ENCODE measurements around the gene PSAT1. TPM values are rescaled to one million over a fixed set of nuclear protein-coding genes. Genes with fewer than 3 reads are reported as not detected.

PSAT1 gene
- total RNA-seq, 1 experiment from 2014 or later: 71.8 TPM

DNA sequence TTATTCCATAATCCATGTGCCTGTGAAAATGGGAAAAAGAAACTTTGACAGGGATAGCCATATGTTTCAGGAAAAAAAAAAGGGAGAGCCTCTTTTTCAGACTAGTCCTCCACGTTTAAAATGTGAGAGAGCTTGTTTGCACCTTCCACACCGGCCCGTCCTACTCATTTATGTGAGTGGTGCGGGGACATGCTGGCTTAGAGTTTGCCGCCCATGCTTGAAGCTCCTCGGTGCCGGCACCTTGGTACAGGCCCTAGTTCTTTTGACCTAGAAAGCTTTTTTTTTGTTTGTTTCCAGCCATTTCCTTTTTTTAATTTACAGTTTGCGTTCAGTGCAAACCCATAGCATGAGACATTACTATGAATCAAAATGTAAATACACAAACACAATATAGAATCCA is 27.8 kb downstream of the PSAT1 start:
- no peak for TF ChIP-seq TCF7L2 (IDR thresholded peaks at IDR 0.05; ENCODE audit: low read depth, low read length)
- TF ChIP-seq, protein P1, sequence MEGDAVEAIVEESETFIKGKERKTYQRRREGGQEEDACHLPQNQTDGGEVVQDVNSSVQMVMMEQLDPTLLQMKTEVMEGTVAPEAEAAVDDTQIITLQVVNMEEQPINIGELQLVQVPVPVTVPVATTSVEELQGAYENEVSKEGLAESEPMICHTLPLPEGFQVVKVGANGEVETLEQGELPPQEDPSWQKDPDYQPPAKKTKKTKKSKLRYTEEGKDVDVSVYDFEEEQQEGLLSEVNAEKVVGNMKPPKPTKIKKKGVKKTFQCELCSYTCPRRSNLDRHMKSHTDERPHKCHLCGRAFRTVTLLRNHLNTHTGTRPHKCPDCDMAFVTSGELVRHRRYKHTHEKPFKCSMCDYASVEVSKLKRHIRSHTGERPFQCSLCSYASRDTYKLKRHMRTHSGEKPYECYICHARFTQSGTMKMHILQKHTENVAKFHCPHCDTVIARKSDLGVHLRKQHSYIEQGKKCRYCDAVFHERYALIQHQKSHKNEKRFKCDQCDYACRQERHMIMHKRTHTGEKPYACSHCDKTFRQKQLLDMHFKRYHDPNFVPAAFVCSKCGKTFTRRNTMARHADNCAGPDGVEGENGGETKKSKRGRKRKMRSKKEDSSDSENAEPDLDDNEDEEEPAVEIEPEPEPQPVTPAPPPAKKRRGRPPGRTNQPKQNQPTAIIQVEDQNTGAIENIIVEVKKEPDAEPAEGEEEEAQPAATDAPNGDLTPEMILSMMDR (IDR thresholded peaks at IDR 0.05): no peak
- TF ChIP-seq, protein P2, sequence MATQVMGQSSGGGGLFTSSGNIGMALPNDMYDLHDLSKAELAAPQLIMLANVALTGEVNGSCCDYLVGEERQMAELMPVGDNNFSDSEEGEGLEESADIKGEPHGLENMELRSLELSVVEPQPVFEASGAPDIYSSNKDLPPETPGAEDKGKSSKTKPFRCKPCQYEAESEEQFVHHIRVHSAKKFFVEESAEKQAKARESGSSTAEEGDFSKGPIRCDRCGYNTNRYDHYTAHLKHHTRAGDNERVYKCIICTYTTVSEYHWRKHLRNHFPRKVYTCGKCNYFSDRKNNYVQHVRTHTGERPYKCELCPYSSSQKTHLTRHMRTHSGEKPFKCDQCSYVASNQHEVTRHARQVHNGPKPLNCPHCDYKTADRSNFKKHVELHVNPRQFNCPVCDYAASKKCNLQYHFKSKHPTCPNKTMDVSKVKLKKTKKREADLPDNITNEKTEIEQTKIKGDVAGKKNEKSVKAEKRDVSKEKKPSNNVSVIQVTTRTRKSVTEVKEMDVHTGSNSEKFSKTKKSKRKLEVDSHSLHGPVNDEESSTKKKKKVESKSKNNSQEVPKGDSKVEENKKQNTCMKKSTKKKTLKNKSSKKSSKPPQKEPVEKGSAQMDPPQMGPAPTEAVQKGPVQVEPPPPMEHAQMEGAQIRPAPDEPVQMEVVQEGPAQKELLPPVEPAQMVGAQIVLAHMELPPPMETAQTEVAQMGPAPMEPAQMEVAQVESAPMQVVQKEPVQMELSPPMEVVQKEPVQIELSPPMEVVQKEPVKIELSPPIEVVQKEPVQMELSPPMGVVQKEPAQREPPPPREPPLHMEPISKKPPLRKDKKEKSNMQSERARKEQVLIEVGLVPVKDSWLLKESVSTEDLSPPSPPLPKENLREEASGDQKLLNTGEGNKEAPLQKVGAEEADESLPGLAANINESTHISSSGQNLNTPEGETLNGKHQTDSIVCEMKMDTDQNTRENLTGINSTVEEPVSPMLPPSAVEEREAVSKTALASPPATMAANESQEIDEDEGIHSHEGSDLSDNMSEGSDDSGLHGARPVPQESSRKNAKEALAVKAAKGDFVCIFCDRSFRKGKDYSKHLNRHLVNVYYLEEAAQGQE (IDR thresholded peaks at IDR 0.05; ENCODE audit: insufficient read depth in 1 of 2, low read depth in 2 of 2, low read length in 1 of 2): no peak
- TF ChIP-seq SIN3A (IDR thresholded peaks at IDR 0.05; ENCODE audit: borderline replicate concordance, insufficient read depth, low read depth, low read length): no peak
- TF ChIP-seq POLR2AphosphoS5 (IDR thresholded peaks at IDR 0.05; ENCODE audit: low read depth, low read length): no peak
- Histone ChIP-seq H3K4me3 (ENCODE audit: low read depth in 2 of 2, low read length in 2 of 2) (no peak overlapping the region), H3K27ac (ENCODE audit: low read length) (no peak overlapping the region), H3K9me3 (ENCODE audit: control insufficient read depth, insufficient read depth, low read depth, low read length) (no peaks in the 10 kb centered on the region), H3K4me1 (ENCODE audit: control insufficient read depth, insufficient read depth, low read length) (no peaks in the 10 kb centered on the region), H3K36me3 (ENCODE audit: control insufficient read depth, insufficient read depth, low read length) (peaks cover 6% of the 10 kb centered on the region), H3K27me3 (ENCODE audit: control insufficient read depth, insufficient read depth, low read length) (no peaks in the 10 kb centered on the region)
- DNase-seq (ENCODE audit: low read depth, low spot score) (no peak), ATAC-seq (no peak)
- in situ Hi-C loops (cut with HindIII; ENCODE audit: low pct_unique_long_range_greater_than_20kb, low sequenced_read_pairs): no loop called here
- intact Hi-C loops (cut with micrococcal nuclease; ENCODE audit: unreplicated experiment): no loop called here
- BruUV-seq (replicated peaks): no TSS peak
- CTCF ChIA-PET: no interaction called here
- POLR2A ChIA-PET: no interaction called here

DNA sequence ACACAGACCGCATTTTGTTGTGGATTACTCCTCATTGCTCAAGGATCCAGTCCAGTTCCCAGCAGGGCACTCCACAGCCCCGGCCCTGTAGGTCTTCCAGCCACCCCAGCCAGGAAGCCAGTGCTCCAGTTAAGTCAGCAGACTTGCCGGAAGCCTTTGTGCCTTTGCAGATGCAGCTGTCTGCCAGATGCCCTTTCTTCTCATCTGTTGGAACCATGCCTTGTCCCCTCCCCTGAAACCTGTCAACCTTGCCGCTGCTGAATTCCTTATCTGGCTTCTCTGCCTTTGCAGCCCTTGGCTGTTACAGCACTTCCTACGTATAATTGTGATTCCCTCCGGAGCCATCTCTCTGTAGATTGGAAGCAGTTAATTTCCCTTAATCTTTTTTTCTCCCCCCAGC is 28.4 kb downstream of the PSAT1 start:
- POLR2A ChIA-PET: no interaction called here
- in situ Hi-C loops (cut with HindIII; ENCODE audit: low pct_unique_long_range_greater_than_20kb, low sequenced_read_pairs): no loop called here
- H3K27ac ChIP-seq (ENCODE audit: low read length): no peak overlapping the region

More for the DNA sequence above, 28.4 kb downstream of the PSAT1 start:
- DNase-seq (ENCODE audit: low read depth, low spot score) (no peak), ATAC-seq (no peak)
- intact Hi-C loops (cut with micrococcal nuclease; ENCODE audit: unreplicated experiment): no loop called here
- H3K4me1 ChIP-seq (ENCODE audit: control insufficient read depth, insufficient read depth, low read length): no peaks in the 10 kb centered on the region
- CTCF ChIA-PET: no interaction called here
- TF ChIP-seq, protein P2 (IDR thresholded peaks at IDR 0.05; ENCODE audit: insufficient read depth in 1 of 2, low read depth in 2 of 2, low read length in 1 of 2): no peak
- TF ChIP-seq, protein P1 (IDR thresholded peaks at IDR 0.05): no peak
- TF ChIP-seq SIN3A (IDR thresholded peaks at IDR 0.05; ENCODE audit: borderline replicate concordance, insufficient read depth, low read depth, low read length): no peak
- no peak for TF ChIP-seq TCF7L2 (IDR thresholded peaks at IDR 0.05; ENCODE audit: low read depth, low read length)
- no peak for TF ChIP-seq POLR2AphosphoS5 (IDR thresholded peaks at IDR 0.05; ENCODE audit: low read depth, low read length)
- no peak overlapping the region for H3K4me3 ChIP-seq (ENCODE audit: low read depth in 2 of 2, low read length in 2 of 2)
- no peaks in the 10 kb centered on the region for H3K9me3 ChIP-seq (ENCODE audit: control insufficient read depth, insufficient read depth, low read depth, low read length)
- H3K36me3 ChIP-seq (ENCODE audit: control insufficient read depth, insufficient read depth, low read length): peaks cover 6% of the 10 kb centered on the region
- no peaks in the 10 kb centered on the region for H3K27me3 ChIP-seq (ENCODE audit: control insufficient read depth, insufficient read depth, low read length)
- BruUV-seq (replicated peaks): no TSS peak
